Activated effector memory CD4-positive, alpha-beta T cell treated with anti-CD3 and anti-CD28 coated beads, Interleukin-2, amount 50 U/mL, for 16 hours (primary cell): Measurements from ENCODE around the gene ZNF789.
"Not testable (repeated sequence)": the region's sequence is repeated elsewhere in the genome, so short reads cannot be mapped to it uniquely, and the experiment has no call there.

Experiments
- DNase-seq: peaks from one replicate; pipeline ENCODE4 v3.0.0-alpha.2; 2020

The ZNF789 gene

DNA sequence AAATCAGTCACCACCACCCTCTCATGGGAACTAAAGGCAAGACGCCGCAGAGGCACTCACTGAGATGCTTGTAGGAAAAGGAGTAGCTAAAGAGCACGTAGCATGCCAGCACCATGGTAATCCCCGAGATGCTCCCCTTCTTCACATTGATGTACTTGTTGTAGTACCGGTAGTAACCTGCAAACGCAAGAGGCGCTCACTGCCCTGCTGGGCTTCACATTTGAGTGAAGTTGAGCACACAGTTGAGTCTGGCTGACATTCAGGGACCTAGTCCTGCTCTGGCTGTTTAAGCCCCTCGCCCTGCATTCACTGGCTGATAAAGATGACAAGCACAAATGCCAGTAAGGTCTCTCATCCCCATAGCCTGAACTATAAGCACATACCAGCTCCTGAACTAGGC lies 13.6 kb upstream of the ZNF789 start:
- no peak for DNase-seq

DNA sequence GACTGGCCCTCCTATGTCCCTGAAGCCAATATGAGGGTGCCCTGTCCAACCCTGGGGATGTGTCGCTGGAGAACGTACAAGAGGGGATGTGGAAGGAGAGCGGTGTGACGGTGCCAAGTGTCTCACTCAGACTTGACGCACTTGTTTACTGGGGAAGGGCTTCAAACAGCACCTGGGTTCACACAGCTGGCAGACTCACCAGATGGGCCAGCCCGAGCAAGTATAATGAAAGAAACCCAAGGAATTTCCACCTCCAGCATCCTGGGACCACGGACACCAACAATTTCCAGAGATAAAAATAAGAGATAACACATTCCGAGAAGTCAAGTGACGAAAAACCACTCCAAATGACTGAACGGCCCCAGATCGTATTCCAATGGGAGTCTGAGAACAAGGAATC lies 12.0 kb upstream of the ZNF789 start:
- DNase-seq, result no peak

DNA sequence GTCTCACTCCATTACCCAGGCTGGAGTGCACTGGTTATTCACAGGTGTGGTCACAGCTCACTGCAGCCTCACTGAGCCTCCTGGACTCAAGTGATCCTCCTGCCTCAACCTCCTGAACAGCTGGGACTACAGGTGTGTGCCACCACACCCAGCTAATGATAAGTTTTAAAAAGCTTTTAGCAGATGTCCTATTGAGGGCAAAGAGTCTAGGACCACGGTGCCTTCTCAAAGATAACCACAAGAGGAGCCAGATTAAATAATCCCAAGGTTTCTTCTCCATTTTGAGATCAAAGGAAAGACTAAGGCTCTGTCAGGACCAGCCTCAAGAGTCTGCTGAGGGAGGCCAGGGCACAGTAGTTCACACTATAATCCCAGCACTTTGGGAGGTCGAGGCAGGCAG lies 11.5 kb upstream of the ZNF789 start:
- DNase-seq, result no peak

DNA sequence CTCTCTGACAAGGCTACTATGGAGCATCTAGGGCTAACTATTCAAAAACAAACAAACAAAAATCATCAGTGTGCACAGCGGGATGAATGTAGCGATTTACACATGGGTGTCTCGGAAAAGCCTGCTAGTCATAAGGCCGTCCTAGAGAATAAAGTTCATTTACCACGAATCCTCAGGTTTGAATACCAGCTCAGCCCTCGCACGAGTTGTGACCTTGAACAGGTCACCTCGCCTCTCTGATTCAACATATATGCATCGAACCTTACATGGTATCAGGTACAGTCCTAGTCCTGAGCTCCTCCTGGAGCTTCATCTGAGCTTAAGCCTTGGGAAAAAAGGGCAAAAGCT lies 7.3 kb upstream of the ZNF789 start:
- DNase-seq, result no peak

DNA sequence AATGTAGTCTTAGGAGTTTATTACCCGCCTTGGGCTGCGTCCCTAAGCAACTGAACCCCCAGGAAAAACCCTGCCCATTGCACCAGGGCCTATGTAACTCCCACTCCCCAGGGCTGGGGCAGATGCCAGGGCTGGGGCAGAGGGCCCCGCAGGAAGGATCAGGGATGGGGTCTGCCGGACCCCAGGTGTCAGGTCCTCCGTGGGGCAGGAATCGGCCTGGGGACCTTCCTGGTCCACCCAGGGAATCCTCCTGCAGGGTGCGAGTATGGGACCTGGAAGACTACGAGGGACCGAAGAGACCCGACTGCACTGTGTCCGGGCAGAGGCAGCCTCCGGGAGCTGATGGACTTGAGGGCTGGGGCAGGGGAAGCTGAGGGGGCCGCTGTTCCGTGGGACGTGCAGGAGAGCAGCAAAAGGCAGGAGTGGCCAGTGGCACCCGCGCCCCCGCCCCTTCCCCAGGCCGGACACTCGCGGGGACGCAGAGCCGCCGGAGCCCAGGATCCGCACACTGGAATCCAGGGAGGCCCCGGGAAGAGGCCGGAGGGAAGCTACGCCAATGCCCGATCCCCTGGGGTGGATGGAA lies 4.3 kb upstream of the ZNF789 start:
- DNase-seq, result no peak

DNA sequence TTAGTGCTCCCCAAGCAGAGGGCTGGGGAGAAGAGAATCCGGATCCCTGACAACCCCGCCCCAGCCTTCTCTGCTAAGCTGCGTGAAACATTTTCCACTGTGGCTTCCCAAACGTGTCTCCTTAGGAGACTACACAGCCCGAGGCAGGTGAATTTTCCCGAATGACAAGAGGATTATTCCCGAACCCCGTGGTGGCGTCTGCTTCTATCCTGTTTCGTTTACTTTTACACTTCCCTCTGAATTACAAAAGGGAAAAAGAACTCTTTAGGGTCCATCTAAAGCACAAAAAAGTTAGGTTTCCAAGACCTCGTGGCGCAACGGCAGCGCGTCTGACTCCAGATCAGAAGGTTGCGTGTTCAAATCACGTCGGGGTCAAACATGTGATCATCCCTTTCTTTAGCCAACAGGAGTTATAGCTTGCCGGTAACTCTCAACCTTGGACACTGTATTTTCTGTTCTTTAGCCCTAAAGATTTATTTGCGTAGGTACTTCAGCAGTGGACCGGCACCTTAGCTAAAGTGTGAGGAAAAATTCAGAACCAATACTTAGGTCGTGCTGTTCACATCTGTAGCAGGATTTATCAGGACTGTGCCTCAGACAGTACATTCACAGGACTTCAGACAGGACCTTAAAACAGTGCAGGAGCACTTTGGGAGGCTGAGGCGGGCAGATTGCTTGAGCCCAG lies 3.2 kb upstream of the ZNF789 start:
- no peak for DNase-seq

DNA sequence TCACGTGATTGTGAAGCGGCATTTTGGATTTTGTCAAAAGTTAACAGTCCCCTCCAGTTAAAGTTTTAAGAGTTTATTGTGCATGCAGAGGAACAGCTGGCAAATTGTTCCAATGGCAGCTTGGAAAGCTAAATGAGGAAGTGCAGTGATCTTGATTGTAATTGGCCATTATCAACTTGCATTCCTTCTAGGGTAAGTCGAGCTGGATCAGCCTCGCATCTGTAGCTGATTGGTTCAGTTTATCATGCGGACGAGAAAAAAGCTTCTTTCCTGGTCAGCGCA lies 566 bp downstream of the ZNF789 start:
- no peak for DNase-seq

DNA sequence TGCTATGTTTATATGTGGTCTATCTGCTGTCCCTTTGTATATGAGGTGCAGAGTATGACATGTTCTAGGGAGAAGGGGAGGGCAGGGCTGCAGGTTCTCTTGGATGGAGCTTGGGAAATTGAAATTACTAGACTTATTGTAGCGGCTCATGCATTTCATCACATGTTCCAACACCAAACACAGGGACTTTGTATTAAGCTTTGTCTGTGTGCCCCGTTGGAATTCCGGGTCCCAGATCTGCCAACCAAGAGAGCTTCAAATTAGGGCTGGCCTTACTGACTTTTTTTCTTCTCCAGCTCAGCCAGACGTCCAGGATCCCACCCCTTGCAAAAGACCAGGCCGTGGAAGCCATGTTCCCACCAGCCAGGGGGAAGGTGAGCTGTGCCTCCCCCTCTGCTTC lies 3.4 kb downstream of the ZNF789 start:
- no peak for DNase-seq

DNA sequence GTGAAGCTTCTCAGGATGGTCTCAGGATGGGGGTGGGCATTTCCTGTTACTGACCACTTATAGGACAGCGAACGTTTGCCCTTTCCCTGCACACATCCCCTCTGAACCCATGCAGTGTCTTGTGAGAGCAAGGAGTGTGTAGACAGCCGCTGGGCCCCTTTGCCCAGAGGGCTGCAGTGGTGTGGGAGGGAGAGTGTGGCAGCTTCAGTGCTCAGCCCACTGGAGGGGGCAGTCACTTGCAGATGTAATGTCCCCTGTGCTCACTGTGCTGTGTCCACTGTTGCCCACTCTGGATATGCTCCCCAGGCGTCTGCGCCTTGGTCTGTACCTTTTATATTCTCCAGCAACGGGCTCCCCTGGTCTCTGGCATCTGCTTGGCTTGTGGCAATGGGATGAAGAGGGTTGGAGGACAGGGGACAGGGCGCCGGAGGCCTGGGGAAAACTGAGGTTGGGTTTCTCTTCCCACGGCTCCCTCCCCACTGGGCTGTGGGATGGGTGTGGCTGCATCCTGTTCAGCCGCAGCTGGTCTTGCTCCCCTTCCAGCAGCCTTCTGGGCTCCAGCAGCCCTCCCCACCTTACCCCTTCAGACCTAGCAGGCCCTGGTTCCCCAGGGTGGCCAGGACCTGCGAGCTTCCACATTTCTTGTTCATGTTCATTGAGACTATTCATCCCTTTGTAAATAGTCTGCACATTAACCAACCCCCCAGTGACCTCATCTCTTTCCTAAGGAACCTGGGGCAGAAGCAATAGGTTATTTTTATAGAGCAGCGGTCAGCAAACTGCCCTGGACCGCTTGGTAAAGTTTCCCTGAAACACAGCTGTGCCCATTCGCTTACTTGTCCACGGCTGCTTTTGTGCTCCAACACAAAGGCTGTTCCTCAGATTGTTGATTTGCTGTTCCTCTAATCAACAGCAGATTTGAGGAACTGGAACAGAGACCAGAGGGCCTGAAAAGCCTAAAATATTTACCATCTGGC lies 6.1 kb downstream of the ZNF789 start:
- DNase-seq, result no peak

DNA sequence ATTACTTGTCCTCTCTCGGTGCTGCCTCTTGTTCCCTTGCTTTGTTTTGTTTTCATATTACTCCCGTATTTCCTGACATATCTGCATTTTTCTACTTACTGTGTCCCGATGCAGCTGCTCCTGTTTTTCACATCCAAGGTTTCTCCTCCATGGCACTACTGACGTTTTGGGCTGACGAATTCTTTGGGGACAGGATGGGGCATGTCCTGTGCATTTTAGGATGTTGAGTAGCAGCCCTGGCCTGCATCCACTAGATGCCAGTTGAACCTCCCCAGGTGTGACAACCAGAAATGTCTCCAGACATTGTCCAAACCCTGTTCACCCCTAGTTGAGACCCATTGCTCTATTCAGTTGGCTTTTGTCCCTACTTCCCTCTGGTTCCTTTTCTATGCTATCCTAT lies 12.4 kb downstream of the ZNF789 start:
- DNase-seq, result no peak

DNA sequence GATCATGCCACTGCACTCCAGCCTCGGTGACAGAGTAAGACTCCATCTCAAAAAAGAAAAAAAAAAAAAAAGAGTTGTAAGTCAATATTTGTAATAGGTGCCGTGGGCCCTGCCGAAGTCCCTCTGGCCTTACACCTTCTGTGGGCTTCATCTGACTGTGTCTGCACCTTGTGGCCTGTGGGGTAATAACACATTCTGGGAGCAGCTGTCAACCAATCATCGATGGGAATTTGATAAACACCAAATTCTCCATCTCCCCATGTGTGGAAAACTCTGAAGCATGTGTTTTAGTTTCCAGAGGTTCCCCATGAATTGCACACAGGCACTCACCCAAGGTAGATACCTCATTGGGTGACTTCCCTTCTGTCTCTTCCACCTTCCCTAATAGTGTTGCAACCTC lies 16.5 kb downstream of the ZNF789 start:
- no peak for DNase-seq

DNA sequence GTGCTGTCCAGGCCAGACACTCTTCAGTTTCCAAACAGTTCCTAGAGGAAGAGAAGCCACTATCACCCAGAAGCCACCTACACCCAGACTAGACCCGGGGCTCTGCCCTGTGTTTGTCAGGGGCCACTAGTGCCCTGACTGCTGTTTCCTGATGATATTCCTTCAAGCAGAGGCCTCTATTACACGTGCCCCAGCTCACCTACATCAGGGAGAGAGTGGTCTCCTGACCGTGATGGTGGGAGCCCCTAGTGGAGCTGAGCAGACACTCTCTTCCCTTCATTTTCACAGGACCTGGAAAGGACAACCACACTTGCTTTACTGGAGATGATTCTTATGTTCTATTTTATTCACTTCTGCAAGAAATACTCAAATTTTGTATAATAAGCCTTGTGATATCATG lies 18.2 kb downstream of the ZNF789 start:
- DNase-seq, result no peak

DNA sequence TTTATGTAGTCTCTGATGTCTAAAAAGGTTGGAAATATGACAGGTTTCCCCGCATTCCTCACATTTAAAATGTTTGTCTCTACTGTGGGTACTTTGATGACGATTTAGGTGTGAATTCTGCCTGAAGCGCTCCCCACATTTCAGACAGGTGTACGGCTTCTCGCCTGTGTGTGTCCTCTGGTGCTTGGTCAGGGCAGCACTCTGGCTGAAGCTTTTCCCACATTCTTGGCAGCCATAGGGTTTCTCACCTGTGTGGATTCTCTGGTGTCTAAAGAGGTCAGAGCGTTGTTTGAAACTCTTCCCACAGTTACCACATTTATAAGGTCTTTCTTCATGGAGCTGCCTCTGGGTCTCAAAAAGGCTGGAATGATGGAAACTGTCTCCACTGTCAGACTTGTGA lies 21.1 kb downstream of the ZNF789 start:
- no peak for DNase-seq

DNA sequence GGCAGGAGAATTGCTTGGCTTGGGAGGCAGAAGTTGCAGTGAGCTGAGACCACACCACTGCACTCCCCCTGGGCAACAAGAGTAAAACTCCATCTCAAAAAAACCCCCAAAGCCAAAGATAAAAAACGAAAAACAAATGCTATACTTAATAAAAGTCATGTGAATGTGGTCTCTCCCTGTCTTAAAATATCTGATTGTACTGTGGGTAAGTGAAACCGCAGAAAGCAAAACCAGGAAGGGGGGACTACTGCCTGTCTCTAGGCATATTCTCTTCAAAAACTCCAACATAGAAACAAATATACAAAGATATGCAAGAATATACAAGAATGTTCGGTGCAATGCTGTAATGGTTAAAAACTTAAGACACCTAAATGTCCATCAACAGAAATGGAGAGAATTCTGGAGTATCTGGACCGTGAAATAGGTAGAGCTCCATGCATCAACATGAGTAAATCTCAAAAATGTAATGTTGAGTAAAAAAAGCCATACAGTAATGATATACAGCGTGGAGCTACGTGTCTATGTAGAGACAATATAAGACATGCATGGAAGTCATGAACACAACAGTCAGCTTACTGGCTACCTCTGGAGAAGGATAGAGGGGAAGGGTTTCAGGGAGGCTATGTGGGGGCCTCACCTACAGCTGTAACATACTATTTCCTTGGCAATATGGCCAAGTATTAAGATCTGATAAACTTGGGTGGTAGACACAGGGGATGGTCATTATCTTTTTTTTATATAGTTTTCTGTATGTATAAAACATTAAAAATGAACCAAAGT lies 25.3 kb downstream of the ZNF789 start:
- no peak for DNase-seq

DNA sequence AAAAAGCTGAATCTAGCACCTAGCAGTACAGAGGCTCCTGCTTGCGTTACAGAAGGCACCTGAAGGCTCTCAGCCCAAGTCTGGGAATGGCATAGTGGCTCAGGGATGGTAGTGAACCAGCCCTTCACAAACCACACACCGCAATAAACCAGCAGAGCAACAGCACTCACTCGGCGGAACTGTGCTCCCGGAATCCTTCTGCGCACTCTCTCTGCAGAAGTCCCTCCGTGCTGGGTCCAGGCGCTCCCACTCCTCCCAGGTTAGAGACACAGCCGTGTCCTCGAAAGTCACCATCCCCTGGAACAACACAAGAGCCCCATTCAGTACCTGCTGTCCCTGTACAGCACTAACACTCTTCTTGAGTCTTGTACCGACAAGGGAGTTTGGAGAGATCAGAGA lies 25.9 kb downstream of the ZNF789 start:
- no peak for DNase-seq

DNA sequence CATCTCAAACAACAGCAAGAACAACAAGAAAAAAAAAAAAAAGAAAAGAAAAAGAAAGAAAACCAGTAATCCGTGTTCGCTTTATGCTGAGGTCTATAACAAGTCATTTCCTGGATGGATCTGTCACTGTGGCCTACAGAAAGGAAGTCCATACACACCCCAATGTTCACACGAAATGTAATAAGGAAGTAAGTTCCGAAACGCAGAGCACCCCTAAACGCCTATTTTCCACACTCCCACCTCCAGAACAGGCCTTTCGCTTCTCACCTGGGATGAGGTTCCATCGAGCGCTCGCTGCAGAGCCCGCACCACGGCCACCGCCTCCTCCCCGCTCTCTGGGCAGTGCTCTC lies 26.7 kb downstream of the ZNF789 start:
- DNase-seq, result no peak

DNA sequence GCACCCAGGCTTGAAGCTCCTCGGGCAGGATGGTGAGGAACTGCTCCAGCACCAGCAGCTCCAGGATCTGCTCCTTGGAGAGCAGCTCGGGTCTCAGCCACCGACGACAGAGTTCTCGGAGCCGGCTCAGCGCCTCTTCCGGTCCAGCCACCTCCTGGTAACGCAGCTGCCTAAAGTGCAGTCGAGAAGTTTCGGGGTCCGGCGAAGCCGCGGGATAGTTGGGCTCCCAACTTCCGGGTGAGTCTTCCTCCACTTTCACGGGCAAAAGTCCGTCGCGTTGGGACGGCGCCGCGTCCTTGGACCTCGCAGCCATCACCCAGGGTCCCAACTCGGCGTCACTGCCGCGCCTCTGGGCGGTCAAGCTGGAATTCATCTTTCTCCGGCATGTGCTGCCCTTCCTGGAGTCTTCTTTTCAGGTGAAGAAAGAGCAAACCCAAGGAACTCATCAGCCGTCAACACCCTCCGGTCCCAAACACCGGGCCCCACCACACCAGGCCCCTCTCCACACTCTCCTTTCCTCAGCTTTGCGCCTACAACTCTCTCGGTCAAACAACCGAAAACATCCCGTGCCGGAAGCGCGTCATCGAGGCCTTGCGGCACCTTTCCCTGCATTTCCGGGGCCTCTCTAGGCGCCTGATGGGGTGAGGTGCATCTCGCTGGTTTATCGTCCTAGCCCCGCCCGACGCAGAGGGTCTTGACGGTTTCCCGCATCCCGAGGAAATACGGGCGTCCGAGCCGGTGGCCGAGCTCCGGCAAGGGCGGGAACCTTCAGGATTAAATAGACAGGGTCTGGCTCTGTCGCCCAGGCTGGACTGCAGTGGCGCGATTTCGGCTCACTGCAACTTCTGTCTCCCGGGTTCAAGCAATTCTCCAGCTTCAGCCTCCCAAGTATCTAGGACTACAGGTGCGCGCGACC lies 27.3 kb downstream of the ZNF789 start, which contains the start of gene ZNF394:
TSS of gene ZNF394 (minus strand) at position 561 of the 916 bp plus-strand sequence. CDS start at position 373, 188 bp downstream.
- peak; percentile 96 for DNase-seq

DNA sequence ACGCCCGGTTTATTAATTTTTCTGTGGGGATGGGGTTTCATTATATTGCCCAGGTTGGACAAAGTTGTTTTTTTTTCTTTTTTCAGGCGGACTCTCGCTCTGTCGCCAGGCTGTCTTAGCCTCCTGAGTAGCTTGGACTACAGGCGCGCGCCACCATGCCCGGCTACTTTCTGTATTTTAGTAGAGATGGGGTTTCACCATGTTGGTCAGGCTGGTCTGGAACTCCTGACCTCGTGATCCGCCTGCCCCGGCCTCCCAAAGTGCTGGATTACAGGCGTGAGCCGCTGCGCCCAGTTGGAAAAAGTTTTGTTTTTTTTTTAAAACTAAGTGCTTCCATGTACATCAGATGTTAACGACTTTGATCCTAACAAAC lies 27.9 kb downstream of the ZNF789 start:
- DNase-seq, result no peak

DNA sequence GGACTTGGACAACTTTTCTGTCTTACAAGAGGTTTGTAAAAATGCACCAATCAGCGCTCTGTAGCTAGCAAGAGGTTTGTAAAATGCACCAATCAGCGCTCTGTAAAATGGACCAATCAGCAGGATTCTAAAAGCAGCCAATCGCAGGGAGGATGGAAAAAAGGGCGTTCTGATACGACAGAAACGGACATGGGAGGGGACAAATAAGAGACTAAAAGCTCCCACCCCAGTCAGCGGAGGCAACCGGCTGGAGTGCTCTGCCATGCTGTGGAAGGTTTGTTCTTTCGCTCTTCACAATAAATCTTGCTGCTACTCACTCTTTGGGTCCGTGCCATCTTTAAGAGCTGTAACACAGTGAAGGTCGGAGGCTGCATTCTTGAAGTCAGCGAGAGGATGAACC lies 28.5 kb downstream of the ZNF789 start:
- DNase-seq, result not testable (repeated sequence)

DNA sequence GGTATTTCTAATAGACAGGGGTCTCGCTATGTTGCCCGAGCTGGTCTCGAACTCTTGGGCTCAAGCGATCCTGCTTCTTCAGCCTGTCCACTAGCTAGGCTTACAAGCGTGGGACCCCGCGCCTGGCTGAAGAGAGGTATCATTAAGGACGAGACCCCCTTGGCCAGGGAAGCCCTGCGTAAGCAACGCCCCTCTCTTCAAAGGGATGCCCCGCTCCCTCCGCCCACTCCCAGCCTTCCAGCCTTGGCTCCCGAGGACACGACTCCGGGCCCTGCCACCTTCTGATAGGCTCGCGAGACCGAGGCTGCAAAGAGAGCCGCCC lies 31.6 kb downstream of the ZNF789 start:
- DNase-seq, result no peak

DNA sequence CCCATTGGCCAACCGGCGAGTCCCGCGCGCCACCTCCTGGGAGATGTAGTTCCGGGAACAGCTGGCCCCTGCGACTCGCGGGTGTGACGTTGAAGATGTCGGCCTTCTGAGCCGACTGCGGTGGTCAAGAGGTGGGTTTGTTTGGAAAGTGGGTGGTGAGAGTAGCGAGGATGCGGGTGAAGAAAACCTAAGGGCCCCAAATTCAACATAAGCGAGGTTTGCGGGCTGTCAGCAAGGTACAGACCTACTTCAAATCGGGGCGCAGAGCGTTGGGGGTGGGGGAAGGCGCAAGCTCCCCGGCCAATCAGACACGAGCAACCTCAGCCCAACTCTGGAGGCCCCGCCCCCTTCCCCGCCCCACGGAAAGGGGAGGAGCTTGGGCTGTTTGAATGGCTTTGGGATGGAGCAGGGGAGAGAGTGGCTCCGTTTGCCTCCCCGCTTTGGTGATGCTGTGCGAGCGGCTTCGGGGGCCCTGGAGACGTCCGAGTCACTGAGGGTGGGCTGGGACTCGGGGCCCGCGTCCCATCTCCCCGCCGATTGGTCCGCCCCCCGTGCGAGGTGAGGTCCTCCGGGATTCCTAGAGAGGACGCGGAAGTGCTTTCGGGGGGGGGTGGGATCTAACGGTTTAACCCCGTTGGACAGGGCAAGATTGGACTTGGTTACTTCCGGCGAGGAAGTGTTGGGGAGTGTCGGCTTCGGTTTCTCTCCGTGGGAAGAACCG lies 32.1 kb downstream of the ZNF789 start, which contains the start of gene ZKSCAN5:
TSS of gene ZKSCAN5 (plus strand) at position 60 of the 721 bp plus-strand sequence. CDS start 1,383 bp downstream, outside the sequence.
- peak; percentile 99 for DNase-seq

DNA sequence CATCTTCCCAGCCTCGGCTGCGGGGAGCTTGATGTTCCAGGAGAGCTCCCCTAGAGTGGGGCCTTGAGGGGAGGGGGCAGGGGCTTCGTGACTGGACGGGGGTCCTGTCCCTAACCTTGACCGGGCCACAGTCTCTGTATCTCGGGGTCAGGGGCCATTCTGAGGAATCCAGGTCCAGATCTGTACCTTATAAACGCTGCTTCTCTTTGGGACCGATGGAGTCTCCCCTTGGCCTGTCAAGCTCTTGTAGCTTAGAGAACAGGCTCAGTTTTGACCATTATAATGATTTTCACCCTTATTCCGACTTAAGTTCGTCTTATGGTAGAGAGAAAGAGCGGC lies 32.6 kb downstream of the ZNF789 start:
- DNase-seq, result no peak
